NCI-H2196 (cell line): ENCODE results near the gene CDKN2A.
A peak's percentile ranks its signal among the peaks of the same experiment; 100 is the strongest.

Experiments
- DNase-seq: peaks from one replicate; lab custom pipeline; 2025; ENCODE audit not compliant: unreplicated experiment; lab: John Stamatoyannopoulos, UW

Gene CDKN2A

GRCh38 chr9:22008384-22008716 lies 14.2 kb upstream of the CDKN2A start:
- no peak for DNase-seq

- no peak for DNase-seq
Measured at GRCh38 chr9:22005702-22006606, 11.8 kb upstream of the CDKN2A start.

- DNase-seq = no peak
Measured at GRCh38 chr9:22005021-22005701, 11.0 kb upstream of the CDKN2A start.

DNA sequence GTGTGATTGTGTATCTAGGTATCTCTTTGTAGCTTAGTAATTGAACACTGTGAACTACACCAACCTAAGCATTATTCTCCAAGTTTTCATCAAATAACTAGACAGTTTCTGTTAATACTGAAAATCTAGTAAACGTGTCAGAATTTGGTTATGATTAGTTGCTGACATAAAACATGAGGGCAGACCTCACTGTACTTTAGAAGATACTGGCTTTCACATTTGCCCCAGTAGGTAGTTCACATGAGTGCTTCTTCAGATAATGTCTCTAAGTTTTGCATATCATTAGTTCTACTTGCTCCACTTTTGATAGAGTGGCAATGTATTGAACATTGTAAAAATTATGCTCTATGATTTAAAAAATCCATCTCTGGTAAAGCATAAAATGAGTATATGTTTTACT lies 7.8 kb upstream of the CDKN2A start:
- no peak for DNase-seq

DNA sequence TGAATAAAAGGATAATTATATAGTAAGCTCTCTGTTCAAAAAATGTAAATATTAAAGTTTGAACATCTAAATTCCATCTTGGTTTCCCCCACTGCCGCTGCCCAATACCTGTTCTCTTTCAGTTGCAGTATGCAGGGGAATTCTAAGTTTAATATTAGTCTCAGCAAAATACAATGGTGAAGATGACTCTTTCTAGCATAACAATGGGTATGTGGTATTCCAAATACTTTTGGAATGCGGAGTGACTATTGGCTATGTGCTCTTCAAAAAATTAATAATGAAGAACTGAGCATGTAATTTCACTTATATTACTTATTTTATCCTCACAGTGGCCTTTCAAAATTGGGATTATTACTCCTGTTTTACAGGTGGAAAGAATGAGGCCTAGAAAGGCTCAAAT lies 3.8 kb upstream of the CDKN2A start:
- no peak for DNase-seq

- no peak for DNase-seq
Measured at GRCh38 chr9:21997480-21997879, 3.3 kb upstream of the CDKN2A start.

DNA sequence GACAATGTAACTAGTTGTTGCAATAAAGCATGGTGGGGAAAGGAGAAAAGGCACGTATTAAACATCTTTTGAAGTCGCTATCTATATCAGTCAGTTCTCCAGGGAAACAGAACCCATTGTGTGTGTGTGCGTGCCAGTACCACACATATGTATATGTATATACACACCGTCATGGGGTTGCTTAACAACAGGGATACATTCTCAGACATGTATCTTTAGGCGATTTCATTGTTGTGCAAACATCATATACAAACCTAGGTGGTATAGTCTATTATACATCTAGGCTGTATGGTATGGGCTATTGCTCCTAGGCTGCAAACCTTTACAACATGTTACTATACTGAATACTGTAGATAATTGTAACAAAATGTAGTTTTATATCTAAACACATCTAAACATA lies 2.7 kb upstream of the CDKN2A start:
- no peak for DNase-seq

DNA sequence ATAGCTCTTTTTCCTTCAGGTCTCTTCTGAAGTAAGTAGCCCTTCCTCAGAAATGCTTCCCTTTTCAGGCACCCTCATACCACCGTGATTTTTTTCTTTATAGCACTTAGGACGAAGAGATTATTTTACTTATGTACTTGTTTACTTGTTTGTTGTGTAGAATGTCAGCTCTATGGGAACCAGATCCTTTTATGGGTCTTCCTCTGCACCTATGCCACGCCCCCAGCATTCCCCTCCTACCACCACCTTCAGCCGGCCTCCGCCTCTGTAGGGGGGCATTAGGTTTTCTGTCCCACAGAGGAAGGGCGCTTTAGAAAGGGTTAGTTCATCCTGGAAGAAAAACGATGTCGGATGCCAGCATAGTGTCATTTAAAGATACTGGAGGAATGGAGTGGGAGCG lies 2.2 kb upstream of the CDKN2A start:
- DNase-seq = peak; percentile 19

DNA sequence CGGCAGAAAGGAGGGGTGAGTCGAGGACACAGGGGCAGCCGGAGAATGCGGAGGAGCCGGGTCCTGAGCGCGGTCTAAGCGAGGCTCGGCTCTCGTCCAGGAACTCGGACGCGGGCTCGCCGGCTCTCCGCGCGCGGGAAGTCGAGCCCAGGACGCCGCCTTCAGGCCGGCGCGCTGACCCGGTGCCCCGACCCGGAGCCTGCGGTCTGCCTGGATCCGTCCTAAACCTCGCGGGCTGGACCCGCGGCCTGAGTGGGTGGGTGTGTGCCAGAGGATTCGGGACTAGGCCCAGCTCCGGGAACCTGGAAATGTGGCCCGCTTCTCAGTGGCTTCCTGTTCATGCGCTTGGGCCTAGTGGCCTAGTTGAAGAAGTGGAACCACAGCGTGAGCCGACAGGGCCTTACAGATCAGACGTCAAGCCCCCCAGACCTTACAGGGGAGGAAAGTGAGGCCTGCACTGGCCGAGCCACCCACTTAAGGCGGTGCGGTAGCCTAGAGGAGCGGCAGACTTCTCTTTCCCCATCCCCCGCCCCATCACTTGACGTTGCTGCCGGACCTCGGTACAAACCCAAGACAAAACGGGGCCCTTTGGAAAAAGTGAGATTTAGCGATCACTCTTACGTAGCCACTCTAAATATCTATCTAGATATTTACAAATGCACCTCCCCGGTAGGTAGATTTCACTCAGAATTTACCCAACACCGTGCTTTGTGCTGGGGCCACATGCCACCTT lies 1.6 kb upstream of the CDKN2A start:
- DNase-seq = peak; percentile 43

DNA sequence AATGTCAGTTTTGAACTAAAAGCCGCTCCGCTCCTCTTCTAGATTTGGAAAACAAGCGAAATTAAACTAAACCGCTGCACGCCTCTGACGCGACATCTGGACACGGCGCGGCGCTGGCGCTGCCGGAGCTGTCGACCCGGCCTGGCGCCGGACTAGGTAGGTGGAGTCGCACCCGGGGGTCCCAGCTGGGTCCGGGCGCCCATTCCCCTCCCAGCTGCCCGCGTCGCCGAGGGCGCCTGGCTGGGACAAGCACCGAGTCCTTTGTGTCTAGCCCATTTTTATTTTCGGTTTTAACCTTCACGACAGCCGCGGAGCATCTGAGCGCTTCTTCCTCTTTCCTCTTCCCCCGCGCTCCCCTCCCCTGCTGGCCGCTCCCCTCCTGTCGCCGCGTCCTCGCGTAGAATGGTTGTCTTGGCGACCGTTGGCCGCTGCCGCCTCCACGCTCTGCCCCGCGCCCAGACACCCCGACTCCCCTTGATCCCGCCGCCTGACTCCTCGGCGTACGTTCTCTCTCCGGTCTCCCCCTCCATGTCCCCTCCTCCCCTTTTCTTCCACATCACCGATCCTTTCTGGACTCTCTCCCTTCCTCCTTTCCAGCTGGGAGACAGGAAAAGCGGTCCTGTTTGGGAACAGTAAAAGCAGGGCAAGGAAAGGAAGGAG lies 944 bp upstream of the CDKN2A start:
- DNase-seq = peak; percentile 80

GRCh38 chr9:21994556-21995005 lies 389 bp upstream of the CDKN2A start, which contains the start of gene CDKN2B-AS1:
Gene CDKN2B-AS1 (plus strand): TSS chr9:21994791.
- peak; percentile 90 for DNase-seq

DNA sequence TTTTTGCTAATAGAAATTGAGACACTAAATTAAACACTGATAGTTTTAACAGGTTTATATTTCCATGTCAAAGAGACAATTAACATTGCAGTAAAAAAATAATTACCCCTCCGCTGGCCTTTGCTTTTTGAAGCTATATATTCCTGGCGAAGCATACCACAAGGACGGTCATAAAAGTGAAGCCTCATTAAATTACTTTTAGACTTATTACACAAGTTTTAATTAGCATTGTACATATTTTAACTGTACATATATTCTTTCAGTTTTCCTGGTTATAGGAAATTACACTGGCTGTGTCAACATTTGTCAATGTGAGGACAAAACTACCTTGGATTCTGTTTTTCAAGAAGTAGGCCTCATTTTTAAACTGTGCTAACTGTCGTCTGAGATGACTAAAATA lies 1.2 kb downstream of the CDKN2A start:
- DNase-seq = no peak

GRCh38 chr9:21991072-21991959 lies 2.9 kb downstream of the CDKN2A start:
- DNase-seq = no peak

GRCh38 chr9:21989440-21990189 lies 4.6 kb downstream of the CDKN2A start:
- DNase-seq = no peak

- DNase-seq = peak; percentile 13
Measured at GRCh38 chr9:21988056-21988990, 5.9 kb downstream of the CDKN2A start.

DNA sequence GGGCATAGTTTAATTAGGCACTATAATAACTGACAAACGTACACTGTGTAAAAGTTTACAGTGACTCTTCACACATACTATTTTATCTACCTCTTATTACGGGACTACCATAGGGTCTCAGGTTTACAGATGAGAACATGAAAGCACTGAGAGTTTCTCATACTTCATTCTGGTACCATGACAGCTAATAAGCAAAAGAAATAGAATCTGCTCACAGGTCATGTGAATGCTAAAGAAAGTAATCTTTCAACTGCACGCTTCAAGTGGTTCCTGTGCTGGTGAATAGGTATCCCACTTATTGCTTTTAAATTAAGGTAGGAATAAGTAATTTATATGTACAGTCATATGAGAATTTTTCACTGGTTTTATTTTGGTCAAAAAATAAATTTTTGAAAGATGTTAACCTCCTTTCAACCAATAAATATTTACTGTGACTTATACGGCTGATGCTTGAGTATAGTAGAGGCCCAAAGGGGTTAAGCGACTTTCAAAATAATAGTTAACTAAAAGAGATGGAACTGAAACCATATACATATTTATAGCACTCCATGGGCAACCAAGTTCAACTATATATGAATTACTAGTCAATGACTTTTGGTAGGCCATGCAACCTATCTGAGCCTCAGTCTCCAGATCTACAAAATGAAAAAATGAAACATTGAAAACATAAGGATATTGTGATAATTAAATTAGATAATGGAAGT lies 8.1 kb downstream of the CDKN2A start:
- no peak for DNase-seq

DNA sequence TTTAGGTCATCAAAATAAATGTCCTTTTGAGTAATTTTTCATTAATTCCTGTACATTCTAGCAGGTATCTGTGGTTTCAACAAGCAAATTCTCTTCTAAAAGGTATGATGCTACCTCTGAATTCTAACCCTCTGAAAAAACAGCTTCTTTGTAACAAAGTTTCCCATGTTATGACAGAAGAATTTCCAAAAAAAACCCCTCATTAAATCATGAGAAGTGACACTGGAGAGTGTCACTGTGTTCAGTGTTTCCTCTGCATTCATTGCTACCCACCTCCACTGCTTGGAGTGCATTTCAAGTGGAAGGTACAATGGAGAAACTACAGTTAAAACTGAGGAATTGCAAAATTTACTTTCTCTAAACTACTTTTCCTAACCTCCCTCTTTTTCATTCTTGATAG lies 10.1 kb downstream of the CDKN2A start:
- DNase-seq = no peak

- DNase-seq = no peak
Measured at GRCh38 chr9:21983561-21983935, 10.6 kb downstream of the CDKN2A start.
